ENCODE measurements around the gene TOLLIP.
"Not testable (repeated sequence)": the region's sequence is repeated elsewhere in the genome, so short reads cannot be mapped to it uniquely, and the experiment has no call there.

Gene TOLLIP

DNA sequence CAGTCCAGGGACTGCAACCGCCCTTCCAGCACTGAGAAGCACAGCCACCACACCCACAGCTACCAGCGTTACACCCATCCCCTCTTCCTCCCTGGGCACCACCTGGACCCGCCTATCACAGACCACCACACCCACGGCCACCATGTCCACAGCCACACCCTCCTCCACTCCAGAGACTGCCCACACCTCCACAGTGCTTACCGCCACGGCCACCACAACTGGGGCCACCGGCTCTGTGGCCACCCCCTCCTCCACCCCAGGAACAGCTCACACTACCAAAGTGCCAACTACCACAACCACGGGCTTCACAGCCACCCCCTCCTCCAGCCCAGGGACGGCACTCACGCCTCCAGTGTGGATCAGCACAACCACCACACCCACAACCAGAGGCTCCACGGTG, 66.7 kb downstream of the TOLLIP start:
- not testable (repeated sequence) for DNase-seq

DNA sequence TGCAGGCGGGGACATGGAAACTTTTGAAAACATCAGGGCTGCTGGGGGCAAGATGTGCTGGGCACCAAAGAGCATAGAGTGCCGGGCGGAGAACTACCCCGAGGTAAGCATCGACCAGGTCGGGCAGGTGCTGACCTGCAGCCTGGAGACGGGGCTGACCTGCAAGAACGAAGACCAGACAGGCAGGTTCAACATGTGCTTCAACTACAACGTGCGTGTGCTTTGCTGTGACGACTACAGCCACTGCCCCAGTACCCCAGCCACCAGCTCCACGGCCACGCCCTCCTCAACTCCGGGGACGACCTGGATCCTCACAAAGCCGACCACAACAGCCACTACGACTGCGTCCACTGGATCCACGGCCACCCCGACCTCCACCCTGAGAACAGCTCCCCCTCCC, 67.1 kb downstream of the TOLLIP start:
- DNase-seq: no peak

- DNase-seq: no peak
These were observed 67.7 kb downstream of the TOLLIP start for GRCh38 chr11:1241706-1242105.

DNA sequence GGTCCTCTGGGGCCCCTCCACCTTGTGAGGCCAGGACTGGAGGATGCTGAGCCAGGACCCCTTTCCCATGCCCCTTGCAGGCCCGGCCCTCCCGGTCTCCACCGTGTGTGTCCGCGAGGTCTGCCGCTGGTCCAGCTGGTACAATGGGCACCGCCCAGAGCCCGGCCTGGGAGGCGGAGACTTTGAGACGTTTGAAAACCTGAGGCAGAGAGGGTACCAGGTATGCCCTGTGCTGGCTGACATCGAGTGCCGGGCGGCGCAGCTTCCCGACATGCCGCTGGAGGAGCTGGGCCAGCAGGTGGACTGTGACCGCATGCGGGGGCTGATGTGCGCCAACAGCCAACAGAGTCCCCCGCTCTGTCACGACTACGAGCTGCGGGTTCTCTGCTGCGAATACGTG, 68.7 kb downstream of the TOLLIP start:
- no peak for DNase-seq

DNA sequence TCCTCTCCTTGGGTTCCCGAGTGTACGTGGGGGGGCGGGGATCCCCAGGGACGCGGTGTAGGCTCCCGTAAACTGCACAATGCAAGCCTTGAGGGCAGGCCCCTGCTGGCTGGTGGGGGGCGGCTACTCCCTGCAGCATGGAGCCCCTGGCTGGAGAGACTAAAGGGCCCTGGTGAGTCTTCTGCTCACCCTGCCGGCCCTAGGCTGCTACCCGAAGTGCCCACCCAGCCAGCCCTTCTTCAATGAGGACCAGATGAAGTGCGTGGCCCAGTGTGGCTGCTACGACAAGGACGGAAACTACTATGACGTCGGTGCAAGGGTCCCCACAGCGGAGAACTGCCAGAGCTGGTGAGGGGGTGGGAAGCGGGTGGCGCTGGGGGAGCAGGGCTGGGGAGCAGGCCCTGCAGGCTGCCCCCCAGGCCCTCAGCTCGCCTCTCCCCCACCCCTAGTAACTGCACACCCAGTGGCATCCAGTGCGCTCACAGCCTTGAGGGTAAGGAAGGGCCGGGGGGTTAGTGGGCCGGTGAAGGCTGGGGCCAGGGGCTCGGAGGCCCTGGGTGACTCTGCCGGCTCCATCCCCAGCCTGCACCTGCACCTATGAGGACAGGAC, 69.7 kb downstream of the TOLLIP start:
- no peak for DNase-seq

DNA sequence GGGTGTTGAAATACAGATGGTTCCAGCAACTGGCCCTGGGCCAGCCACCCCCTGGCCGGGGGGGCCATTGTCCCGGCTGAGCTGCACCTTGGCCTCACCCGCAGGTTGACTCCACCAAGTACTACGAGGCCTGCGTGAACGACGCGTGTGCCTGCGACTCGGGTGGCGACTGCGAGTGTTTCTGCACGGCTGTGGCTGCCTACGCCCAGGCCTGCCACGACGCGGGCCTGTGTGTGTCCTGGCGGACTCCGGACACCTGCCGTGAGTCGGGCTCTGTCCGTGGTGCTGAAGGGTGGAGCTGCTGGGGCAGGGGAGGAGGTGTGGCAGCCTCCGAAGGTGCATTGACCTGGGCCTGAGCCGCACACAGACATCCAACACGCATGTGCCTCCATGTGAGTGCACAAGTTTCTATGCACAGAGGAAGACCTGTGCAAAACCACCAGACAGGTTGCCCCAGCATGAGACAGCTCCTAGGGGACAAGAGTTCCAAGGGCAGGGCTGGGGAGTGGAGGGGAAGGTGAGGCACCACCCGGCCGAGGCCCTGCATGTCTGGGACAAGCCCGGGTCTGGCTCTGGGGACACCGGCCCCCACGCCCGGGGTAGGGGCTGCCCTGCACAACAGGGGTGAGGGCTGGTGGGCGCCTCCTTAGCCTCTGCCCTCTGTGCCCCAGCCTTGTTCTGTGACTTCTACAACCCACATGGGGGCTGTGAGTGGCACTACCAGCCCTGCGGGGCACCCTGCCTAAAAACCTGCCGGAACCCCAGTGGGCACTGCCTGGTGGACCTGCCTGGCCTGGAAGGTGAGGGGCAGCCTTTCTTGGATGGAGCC, 70.5 kb downstream of the TOLLIP start:
- DNase-seq: no peak

- no peak for DNase-seq
These were observed 71.6 kb downstream of the TOLLIP start for GRCh38 chr11:1237851-1238250.

- no peak for DNase-seq
These were observed 72.3 kb downstream of the TOLLIP start for GRCh38 chr11:1237128-1237580.

DNA sequence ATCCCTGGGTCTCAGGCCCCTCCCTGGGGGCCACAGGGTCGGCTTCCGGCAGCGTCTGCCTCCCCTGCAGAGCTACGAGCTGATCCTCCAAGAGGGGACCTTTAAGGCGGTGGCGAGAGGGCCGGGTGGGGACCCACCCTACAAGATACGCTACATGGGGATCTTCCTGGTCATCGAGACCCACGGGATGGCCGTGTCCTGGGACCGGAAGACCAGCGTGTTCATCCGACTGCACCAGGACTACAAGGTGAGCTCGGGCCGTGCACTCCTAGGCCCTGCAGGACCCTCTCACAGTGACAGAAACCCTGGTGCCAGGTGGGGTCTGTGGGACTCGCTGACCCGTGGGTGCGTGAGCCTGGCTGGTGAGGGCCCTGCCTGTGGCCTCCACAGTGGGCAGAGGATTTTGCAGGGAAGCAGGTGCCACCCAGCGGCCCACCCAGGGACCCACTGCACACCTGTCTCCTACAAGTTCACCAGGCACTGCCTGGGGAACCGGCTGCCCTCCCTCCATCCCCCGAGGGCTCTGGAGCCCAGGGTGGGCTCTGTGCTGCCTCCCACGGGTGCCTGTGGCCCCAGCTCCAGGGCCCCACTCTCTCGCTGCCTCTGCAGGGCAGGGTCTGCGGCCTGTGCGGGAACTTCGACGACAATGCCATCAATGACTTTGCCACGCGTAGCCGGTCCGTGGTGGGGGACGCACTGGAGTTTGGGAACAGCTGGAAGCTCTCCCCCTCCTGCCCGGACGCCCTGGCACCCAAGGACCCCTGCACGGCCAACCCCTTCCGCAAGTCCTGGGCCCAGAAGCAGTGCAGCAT, 72.9 kb downstream of the TOLLIP start:
- no peak for DNase-seq

- no peak for DNase-seq
These were observed 73.5 kb downstream of the TOLLIP start for GRCh38 chr11:1235901-1236315.

DNA sequence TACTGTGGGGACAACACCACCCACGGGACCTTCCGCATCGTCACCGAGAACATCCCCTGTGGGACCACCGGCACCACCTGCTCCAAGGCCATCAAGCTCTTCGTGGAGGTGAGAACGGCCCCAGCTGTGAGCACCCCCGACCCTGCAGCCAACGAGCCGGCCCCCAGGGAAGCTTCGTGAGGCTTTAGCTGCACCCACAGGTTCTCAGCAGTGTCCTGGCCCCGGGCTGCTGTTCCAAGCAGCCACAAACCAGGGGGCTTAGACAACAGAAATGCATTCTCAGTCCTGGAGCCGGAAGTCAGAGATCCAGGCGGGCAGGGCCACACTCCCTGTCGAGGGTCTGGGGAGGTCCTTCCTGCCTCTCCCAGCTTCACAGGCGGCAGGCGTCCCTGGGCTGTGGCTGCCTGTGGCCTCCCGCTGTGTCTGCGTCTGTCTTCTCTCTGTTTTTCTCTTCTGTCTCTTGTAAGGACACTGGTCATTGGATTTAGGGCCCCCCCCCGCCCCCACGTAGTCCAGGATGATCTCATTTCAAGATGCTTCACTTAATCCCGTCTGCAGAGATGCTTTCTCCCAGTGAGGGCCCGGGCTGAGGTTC, 74.0 kb downstream of the TOLLIP start:
- DNase-seq: no peak

DNA sequence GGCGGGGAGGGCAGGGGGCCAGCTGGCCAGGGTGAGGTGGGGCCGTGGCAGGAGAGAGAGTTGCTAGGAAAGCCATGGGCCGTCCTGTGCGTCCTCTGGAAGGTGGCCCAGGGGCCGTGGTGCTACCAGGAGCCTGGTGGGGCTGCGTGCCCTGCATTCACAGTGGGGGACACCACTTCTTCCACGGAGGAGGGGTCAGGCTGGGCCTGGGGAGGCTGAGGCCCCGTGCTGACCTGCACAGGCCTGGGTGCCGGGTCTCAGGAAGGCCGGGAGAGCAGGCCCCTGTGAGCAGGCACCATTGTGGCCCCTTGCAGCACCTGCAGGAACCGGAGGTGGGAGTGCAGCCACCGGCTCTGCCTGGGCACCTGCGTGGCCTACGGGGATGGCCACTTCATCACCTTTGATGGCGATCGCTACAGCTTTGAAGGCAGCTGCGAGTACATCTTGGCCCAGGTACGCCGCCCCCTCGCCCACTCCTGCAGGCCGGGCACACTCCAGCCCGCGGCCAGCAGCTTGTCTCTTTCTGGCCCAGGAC, 74.6 kb downstream of the TOLLIP start:
- DNase-seq: no peak

DNA sequence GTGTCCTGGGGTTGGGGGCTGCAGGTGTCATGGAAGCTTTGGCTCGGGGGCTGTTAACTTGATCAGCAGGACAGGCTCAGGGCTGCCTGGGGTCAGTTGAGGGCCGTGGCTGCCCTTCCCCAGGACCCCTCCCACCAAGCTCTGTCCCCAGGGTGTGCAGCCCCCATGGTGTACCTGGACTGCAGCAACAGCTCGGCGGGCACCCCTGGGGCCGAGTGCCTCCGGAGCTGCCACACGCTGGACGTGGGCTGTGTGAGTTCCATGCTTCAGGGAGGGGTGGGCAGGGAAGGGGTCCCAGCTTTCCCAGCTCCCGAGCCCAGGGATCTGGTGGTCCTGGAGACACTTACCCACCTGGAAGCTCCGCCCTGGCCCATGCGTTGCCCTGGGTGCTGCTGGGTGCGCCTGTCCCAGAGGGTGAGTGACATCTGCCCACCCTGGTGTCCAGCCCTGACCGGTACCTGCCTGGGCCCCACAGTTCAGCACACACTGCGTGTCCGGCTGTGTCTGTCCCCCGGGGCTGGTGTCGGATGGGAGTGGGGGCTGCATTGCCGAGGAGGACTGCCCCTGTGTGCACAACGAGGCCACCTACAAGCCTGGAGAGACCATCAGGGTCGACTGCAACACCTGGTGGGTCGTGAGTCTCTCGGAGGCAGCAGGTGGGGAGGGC, 75.2 kb downstream of the TOLLIP start:
- DNase-seq: no peak

DNA sequence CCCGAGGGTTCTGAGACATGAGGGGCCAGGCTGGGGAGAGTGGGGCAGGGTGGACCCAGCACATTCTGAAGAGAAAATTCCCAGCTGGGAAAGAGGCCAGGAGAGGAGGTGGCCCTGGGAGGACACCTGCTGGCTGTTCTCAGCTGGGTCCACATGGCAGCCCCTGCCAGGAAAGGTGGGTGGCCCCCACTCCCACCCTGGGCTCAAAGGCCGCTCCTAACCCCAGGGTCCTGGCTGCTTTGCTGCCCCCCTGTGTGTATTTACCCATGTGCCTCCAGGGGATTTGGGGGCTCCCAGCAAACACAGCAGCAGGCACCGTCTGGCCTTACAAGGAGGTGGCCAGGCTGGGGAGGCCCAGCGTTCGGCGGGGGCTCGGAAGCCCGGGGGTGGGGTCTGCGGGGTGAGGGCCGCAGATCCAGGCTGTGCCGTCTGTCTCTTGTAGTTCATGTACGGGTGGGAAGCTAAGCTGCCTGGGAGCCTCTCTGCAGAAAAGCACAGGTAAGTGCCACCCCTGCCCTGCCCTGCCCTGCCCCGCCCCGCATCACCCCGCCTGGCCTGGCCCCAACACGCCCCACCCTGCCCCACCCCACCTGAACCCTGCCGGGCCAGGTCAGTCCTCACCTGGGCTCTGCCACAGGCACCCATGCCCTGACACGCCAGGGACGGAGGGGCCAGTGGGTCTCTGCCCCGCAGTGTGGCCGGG, 75.9 kb downstream of the TOLLIP start:
- no peak for DNase-seq

DNA sequence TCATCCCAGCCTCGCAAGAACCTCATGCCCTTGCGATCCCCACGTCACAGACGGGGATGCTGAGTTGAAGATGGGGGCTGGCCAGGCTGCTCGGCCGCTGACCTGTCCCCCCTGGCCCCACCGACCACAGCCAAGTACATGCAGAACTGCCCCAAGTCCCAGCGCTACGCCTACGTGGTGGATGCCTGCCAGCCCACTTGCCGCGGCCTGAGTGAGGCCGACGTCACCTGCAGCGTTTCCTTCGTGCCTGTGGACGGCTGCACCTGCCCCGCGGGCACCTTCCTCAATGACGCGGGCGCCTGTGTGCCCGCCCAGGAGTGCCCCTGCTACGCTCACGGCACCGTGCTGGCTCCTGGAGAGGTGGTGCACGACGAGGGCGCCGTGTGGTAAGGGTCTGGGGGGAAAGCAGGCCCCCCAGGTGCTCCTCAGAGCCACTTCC, 76.5 kb downstream of the TOLLIP start:
- no peak for DNase-seq

DNA sequence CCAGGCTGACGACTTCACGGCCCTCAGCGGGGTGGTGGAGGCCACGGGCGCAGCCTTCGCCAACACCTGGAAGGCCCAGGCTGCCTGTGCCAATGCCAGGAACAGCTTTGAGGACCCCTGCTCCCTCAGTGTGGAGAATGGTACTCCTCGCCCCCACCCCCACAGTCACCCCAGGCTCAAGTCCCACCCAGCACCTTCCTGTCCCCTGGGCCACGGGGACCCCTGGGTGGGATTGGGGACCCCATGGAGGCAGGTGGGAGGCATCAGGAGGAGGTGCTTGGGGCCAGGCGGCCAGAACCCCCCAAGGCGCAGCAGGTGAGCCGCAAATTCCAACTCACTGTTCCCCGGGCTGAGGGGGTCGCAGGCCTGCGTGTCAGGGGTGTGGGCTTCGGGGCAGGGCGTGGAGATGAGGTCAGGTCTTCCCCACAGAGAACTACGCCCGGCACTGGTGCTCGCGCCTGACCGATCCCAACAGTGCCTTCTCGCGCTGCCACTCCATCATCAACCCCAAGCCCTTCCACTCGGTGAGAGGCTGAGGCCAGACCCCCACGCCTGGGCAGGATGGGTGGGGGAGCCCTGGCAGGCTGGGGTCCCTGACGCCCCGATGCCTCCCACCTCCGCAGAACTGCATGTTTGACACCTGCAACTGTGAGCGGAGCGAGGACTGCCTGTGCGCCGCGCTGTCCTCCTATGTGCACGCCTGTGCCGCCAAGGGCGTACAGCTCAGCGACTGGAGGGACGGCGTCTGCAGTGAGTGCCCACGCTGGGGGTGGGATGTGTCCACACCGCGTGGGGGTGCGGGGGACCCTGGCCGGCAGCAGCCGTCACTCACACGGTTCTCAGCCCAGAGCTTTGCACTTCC, 77.2 kb downstream of the TOLLIP start:
- DNase-seq: no peak

DNA sequence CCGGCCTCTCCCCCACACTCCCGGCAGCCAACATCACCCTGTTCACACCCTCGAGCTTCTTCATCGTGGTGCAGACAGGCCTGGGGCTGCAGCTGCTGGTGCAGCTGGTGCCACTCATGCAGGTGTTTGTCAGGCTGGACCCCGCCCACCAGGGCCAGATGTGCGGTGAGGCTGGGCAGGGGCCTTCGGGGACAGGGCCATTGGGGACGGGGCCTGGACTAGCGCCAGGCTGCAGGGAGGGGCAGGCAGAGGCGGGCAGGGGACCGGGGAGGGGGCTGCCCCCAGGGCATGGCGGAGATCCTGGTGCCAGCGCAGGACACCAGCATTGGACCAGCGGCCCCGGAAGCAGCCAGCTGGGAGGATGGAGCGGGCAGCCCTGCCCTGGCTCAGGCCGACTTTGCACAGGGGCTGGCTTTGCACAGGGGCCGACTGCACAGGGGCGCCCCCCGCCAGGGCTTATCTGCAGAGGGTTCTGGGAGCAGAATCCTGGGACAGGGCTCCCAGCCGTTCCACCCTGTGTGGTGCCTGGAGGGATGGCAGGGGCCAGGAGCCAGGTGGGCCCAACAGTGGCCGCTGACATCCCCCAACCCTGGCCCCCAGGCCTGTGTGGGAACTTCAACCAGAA, 77.9 kb downstream of the TOLLIP start:
- no peak for DNase-seq

GRCh38 chr11:1230456-1231395, 78.7 kb downstream of the TOLLIP start:
- DNase-seq: no peak

DNA sequence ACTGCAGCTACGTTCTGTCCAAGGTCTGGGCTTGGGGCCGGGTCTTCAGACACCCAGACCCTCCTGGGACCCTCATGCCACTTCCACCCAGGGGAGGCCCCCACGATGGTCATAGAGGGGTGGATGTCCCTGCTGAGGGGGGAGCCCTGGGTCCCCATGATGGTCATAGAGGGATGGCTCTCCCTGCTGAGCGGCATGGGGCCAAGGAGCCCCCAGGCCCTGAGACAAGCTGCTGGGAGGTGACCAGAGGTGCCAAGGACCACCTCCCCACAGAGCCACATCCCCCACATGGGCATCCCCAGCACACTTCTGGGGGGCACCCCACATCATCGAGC, 79.3 kb downstream of the TOLLIP start:
- DNase-seq: no peak

Data from CD4-positive, alpha-beta T cell treated with Interleukin-1 beta for 1 hour (primary cell).